HepG2 (cell line): ENCODE results near the gene HPS4.
A peak's percentile ranks its signal among the peaks of the same experiment; 100 is the strongest.

Source experiments
- CBFB ChIP-seq: sonication (generic); formaldehyde crosslinking; IDR thresholded peaks from 2 replicates; pipeline ENCODE4 v1.4.0; 2020; ENCODE audit warnings: missing genetic modification reagents
- EP300 ChIP-seq, 3 experiments: sonication (generic) in 1 of 3; formaldehyde crosslinking in 1 of 3; IDR thresholded peaks; 2 replicates each; pipeline versions ENCODE4 v1.5.1 to v1.6.1; 2011 to 2020; ENCODE audit warnings: low read depth in 2 of 3, low read length in 2 of 3, borderline replicate concordance in 1 of 3, improper control_type of control experiment in 1 of 3, mild to moderate bottlenecking in 1 of 3, missing genetic modification reagents in 1 of 3, moderate library complexity in 1 of 3
- ETV6 ChIP-seq: sonication (generic); formaldehyde crosslinking; conservative IDR thresholded peaks from 2 replicates; pipeline ENCODE4 v1.4.0; 2020; ENCODE audit warnings: missing genetic modification reagents
- EZH2 ChIP-seq: conservative IDR thresholded peaks from 2 replicates; pipeline ENCODE4 v1.6.1; 2012; ENCODE audit warnings: mild to moderate bottlenecking, low read depth, low read length, moderate library complexity
- NFIC ChIP-seq: IDR thresholded peaks from 2 replicates; pipeline ENCODE4 v1.6.1; 2012; ENCODE audit warnings: mild to moderate bottlenecking, low read length, inconsistent platforms
- SP1 ChIP-seq, 2 experiments: fragments of 450-650 bp in 1 of 2; sonication (generic) in 1 of 2; formaldehyde crosslinking in 1 of 2; IDR thresholded peaks; 2 replicates each; pipeline versions ENCODE4 v1.4.0 to v1.6.1; 2016 to 2020; ENCODE audit warnings: missing genetic modification reagents in 1 of 2
- ZC3H13 ChIP-seq: sonication (generic); formaldehyde crosslinking; IDR thresholded peaks from 2 replicates; pipeline ENCODE4 v1.8.1; 2023; ENCODE audit warnings: mild to moderate bottlenecking, missing genetic modification reagents, moderate library complexity
- ZNF230 ChIP-seq: sonication (generic); formaldehyde crosslinking; IDR thresholded peaks from 2 replicates; pipeline ENCODE4 v1.4.0; 2020; ENCODE audit warnings: mild to moderate bottlenecking, missing genetic modification reagents
- ZNF329 ChIP-seq: sonication (generic); formaldehyde crosslinking; IDR thresholded peaks from 2 replicates; pipeline ENCODE4 v1.9.0; 2021; ENCODE audit warnings: low read depth, mild to moderate bottlenecking, missing genetic modification reagents
- ZNF549 ChIP-seq: sonication (generic); formaldehyde crosslinking; IDR thresholded peaks from 2 replicates; pipeline ENCODE4 v1.5.0; 2020; ENCODE audit warnings: missing genetic modification reagents
- ZNF572 ChIP-seq: sonication (generic); formaldehyde crosslinking; IDR thresholded peaks from 2 replicates; pipeline ENCODE4 v1.5.1; 2020; ENCODE audit warnings: mild to moderate bottlenecking, missing genetic modification reagents
- ZNF850 ChIP-seq: sonication (generic); formaldehyde crosslinking; conservative IDR thresholded peaks from 2 replicates; pipeline ENCODE4 v1.9.0; 2021; ENCODE audit warnings: mild to moderate bottlenecking, missing genetic modification reagents
- TF ChIP-seq, protein P1 (sequence below): sonication (generic); formaldehyde crosslinking; IDR thresholded peaks from 2 replicates; pipeline ENCODE4 v1.5.0; 2020; ENCODE audit warnings: mild to moderate bottlenecking, missing genetic modification reagents, moderate library complexity

- TF ChIP-seq ZNF329 (CRISPR knock-in tag) = no peak
- no peak for TF ChIP-seq ZNF230 (CRISPR knock-in tag)
- no peak for TF ChIP-seq ZNF850
- no peak for TF ChIP-seq ZNF549 (CRISPR knock-in tag)
- no peak for TF ChIP-seq CBFB
- TF ChIP-seq, protein P1, sequence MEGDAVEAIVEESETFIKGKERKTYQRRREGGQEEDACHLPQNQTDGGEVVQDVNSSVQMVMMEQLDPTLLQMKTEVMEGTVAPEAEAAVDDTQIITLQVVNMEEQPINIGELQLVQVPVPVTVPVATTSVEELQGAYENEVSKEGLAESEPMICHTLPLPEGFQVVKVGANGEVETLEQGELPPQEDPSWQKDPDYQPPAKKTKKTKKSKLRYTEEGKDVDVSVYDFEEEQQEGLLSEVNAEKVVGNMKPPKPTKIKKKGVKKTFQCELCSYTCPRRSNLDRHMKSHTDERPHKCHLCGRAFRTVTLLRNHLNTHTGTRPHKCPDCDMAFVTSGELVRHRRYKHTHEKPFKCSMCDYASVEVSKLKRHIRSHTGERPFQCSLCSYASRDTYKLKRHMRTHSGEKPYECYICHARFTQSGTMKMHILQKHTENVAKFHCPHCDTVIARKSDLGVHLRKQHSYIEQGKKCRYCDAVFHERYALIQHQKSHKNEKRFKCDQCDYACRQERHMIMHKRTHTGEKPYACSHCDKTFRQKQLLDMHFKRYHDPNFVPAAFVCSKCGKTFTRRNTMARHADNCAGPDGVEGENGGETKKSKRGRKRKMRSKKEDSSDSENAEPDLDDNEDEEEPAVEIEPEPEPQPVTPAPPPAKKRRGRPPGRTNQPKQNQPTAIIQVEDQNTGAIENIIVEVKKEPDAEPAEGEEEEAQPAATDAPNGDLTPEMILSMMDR (CRISPR knock-in tag) = no peak
- TF ChIP-seq SP1 (IDR thresholded peaks at IDR 0.05) = no peak
- no peak for TF ChIP-seq SP1 (CRISPR knock-in tag; IDR thresholded peaks at IDR 0.05)
- no peak for TF ChIP-seq EZH2
- 0 out of 2 replicates have a peak, but pooled peaks have one; percentile 37 for TF ChIP-seq ZNF572 (CRISPR knock-in tag)
- no peak for TF ChIP-seq EP300 (IDR thresholded peaks at IDR 0.05; ENCODE audit: low read depth in 2 of 2, low read length in 2 of 2)
- TF ChIP-seq EP300 (CRISPR knock-in tag; IDR thresholded peaks at IDR 0.05; ENCODE audit: borderline replicate concordance) = no peak
- TF ChIP-seq ZC3H13 (CRISPR knock-in tag) = no peak
- no peak for TF ChIP-seq NFIC
- no peak for TF ChIP-seq ETV6
These were observed 3.0 kb downstream of the HPS4 start for GRCh38 chr22:26480611-26480932.
